DND-41 (cell line): ENCODE data around the gene SLC32A1.

ENCODE experiments used
- ATAC-seq: fragments of 200-7000 bp; cut with Tn5 transposase; 3 replicates; pipeline ENCODE4 v1.9.1; 2021; ENCODE audit warnings: low read depth; ENCODE audit not compliant: insufficient read depth
- DNase-seq: peaks from one replicate; pipeline ENCODE4 v3.0.0-alpha.2; 2020
- H2AFZ ChIP-seq: 2 replicates; pipeline ENCODE4 v1.6.0; 2012; ENCODE audit warnings: low read depth, low read length
- H3K27ac ChIP-seq: 2 replicates; pipeline ENCODE4 v1.5.1; 2012; ENCODE audit warnings: low read length, inconsistent platforms
- H3K27me3 ChIP-seq: fragments of 200-600 bp; sonication (generic); 2 replicates; pipeline ENCODE4 v1.6.0; 2012; ENCODE audit warnings: low read length, mild to moderate bottlenecking, inconsistent platforms; ENCODE audit not compliant: insufficient read depth, poor library complexity
- H3K36me3 ChIP-seq: 2 replicates; pipeline ENCODE4 v1.5.1; 2012; ENCODE audit warnings: low read length, inconsistent platforms; ENCODE audit not compliant: insufficient read depth
- H3K4me1 ChIP-seq: 2 replicates; pipeline ENCODE4 v1.5.1; 2012; ENCODE audit warnings: mild to moderate bottlenecking, low read length; ENCODE audit not compliant: insufficient read depth
- H3K4me2 ChIP-seq: 2 replicates; pipeline ENCODE4 v1.6.0; 2012; ENCODE audit warnings: mild to moderate bottlenecking, moderate library complexity, low read length, inconsistent platforms; ENCODE audit not compliant: insufficient read depth
- H3K4me3 ChIP-seq, 2 experiments: fragments of 200-600 bp in 1 of 2; shearing (Covaris generic) in 1 of 2; 2 replicates each; pipeline ENCODE4 v1.5.1; 2012 to 2016; ENCODE audit warnings: inconsistent platforms in 2 of 2, low read length in 2 of 2, mild to moderate bottlenecking in 2 of 2, low read depth in 1 of 2, moderate library complexity in 1 of 2
- H3K79me2 ChIP-seq: 2 replicates; pipeline ENCODE4 v1.6.0; 2012; ENCODE audit warnings: low read length, inconsistent platforms; ENCODE audit not compliant: insufficient read depth
- H3K9ac ChIP-seq: 2 replicates; pipeline ENCODE4 v1.6.0; 2012; ENCODE audit warnings: low read depth, mild to moderate bottlenecking, inconsistent platforms, low read length, moderate library complexity
- H3K9me3 ChIP-seq: 2 replicates; pipeline ENCODE4 v1.5.1; 2012; ENCODE audit warnings: low read length, moderate library complexity, mild to moderate bottlenecking, inconsistent platforms; ENCODE audit not compliant: insufficient read depth, severe bottlenecking
- H4K20me1 ChIP-seq: 2 replicates; pipeline ENCODE4 v1.6.0; 2012; ENCODE audit warnings: low read length; ENCODE audit not compliant: insufficient read depth
- EZH2 ChIP-seq: IDR thresholded peaks from 3 replicates; pipeline ENCODE4 v1.6.1; 2012; ENCODE audit warnings: borderline replicate concordance, low read depth, mild to moderate bottlenecking, moderate library complexity, low read length, inconsistent platforms; ENCODE audit not compliant: severe bottlenecking
- TF ChIP-seq, protein P1 (sequence below): IDR thresholded peaks from 2 replicates; pipeline ENCODE4 v1.5.1; 2012; ENCODE audit warnings: borderline replicate concordance, low read length, moderate library complexity, mild to moderate bottlenecking; ENCODE audit not compliant: poor library complexity, severe bottlenecking; ENCODE audit errors: extremely low read depth

The SLC32A1 gene

DNA sequence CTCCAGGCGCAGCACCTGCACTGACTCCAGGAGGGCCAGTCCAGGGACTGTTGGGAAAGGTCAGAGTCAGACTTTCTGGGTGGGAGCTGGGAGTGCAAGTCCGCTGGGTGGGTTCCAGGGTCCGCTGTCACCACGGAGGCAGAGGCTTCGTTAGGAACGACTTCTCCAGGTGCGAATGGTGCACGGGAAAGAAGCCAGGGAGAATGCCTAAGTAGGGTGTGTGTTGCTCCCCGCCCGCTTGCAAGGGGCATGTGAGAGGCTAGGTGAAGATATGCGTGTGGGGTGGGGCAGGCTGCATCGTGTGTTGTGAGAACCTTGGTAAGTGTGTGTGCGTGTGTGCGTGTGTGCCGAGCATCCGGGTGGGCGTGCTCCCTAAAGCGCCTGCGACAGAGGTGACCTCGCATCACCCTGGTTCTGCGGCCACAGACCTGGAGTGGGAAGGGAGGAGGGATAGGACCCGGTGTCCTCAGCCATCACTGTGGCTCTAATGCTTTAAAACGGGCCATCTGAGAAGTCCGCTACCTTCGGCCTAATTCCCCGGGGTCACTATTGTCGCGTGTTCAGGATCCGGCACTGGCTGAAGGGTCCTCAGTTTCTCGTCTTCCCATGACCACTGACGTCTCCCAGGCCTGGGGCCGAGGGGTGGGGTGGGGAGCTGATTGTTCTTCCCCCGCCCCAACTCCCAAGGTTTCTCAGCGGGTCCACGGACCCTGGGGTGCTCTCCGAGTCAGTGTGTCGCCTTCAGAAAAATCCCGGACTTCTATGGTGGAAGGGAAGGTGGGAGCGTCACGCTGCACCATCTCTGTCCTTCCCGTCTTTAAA is 6.1 kb downstream of the SLC32A1 start:
- no peaks in the 10 kb centered on the region for H3K79me2 ChIP-seq
- peaks cover 35% of the 10 kb centered on the region for H3K27me3 ChIP-seq
- H3K9me3 ChIP-seq: no peaks in the 10 kb centered on the region
- no peak for TF ChIP-seq EZH2
- TF ChIP-seq, protein P1, sequence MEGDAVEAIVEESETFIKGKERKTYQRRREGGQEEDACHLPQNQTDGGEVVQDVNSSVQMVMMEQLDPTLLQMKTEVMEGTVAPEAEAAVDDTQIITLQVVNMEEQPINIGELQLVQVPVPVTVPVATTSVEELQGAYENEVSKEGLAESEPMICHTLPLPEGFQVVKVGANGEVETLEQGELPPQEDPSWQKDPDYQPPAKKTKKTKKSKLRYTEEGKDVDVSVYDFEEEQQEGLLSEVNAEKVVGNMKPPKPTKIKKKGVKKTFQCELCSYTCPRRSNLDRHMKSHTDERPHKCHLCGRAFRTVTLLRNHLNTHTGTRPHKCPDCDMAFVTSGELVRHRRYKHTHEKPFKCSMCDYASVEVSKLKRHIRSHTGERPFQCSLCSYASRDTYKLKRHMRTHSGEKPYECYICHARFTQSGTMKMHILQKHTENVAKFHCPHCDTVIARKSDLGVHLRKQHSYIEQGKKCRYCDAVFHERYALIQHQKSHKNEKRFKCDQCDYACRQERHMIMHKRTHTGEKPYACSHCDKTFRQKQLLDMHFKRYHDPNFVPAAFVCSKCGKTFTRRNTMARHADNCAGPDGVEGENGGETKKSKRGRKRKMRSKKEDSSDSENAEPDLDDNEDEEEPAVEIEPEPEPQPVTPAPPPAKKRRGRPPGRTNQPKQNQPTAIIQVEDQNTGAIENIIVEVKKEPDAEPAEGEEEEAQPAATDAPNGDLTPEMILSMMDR: no peak
- H3K36me3 ChIP-seq: no peaks in the 10 kb centered on the region
- ATAC-seq: no peak
- no peak overlapping the region for H3K27ac ChIP-seq
- H3K9ac ChIP-seq: no peak overlapping the region
- H3K4me1 ChIP-seq: peaks cover 23% of the 10 kb centered on the region
- no peak overlapping the region for H2AFZ ChIP-seq
- peak overlapping the region; percentile 68; the same call in 1 of the 2 replicates for H3K4me2 ChIP-seq
- H3K4me3 ChIP-seq: no peak overlapping the region
- no peak for DNase-seq
- H4K20me1 ChIP-seq: peaks cover 18% of the 10 kb centered on the region

DNA sequence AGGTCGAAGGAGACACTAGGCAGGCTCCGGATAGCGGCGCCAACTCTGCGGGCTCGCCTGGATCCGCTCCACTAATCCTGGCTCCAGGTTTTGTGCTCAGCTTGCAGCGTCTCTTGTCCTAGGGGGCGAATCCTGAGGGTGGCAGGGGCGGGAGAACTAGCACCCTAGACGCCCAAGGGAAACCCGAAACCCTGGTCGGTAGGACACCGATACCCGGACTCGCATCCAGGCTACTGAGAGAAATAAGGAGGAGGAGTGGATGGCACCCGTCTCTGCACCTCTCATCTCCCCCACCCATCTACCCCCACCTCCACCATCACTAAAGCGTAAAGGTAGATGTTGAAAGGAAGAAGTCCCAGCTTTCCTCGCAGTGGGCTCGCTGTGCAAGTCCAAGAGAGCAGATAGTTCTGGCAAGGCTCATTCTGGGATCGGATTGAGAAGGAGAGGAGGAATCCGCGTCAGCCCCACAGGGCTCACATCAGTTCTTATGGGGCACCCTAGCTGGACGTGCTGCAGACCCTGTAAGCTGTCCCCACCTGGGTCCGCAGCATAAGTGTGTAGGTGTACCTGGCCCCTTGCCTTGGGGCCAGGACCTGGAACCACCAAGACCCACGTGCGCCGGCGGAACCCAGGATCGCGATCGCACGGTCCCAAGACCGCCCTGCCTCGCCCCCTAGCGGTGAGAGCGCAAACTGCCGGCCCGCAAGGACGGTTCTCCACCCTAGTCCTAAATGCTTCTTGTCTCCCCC is 6.9 kb downstream of the SLC32A1 start:
- Histone ChIP-seq H3K4me3 (peak overlapping the region in 1 of 2 experiments; percentile 42; a peak in 2 of 4 replicates), H3K36me3 (no peaks in the 10 kb centered on the region), H3K79me2 (no peaks in the 10 kb centered on the region), H3K9ac (no peak overlapping the region), H2AFZ (peak overlapping the region; percentile 35), H4K20me1 (peaks cover 14% of the 10 kb centered on the region), H3K27ac (no peak overlapping the region), H3K27me3 (peaks cover 27% of the 10 kb centered on the region), H3K4me2 (peak overlapping the region; percentile 68), H3K9me3 (no peaks in the 10 kb centered on the region), H3K4me1 (peaks cover 19% of the 10 kb centered on the region)
- peak; percentile 88 for ATAC-seq
- DNase-seq: peak; percentile 77
- TF ChIP-seq, protein P1: peak; percentile 99
- peak; percentile 64 for TF ChIP-seq EZH2

DNA sequence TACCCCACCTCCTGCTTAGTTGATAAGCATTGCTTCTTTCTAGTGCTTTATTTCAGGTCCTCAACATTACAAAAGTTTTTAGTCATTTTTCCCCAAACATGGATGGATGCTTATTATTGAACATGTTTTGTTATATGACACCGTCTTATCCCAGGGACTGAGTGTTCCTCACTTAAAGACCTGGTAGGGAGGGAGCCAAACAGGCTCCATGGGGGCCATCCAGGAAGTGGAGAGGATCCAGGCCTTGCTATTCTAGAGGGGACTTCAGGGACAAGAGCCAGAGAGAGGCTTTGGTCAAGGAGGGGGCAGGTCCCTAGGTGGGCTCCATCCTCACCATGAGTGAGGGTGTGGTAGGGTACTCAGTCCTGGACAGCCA is 7.4 kb downstream of the SLC32A1 start:
- DNase-seq: no peak
- Histone ChIP-seq H3K27me3 (peaks cover 26% of the 10 kb centered on the region), H2AFZ (no peak overlapping the region)

More for the DNA sequence above, 7.4 kb downstream of the SLC32A1 start:
- peaks cover 14% of the 10 kb centered on the region for H4K20me1 ChIP-seq
- no peaks in the 10 kb centered on the region for H3K9me3 ChIP-seq
- peaks cover 19% of the 10 kb centered on the region for H3K4me1 ChIP-seq
- TF ChIP-seq, protein P1: no peak
- TF ChIP-seq EZH2: no peak
- H3K4me2 ChIP-seq: peak overlapping the region; percentile 68
- no peaks in the 10 kb centered on the region for H3K79me2 ChIP-seq
- H3K9ac ChIP-seq: no peak overlapping the region
- no peak overlapping the region for H3K27ac ChIP-seq
- H3K36me3 ChIP-seq: no peaks in the 10 kb centered on the region
- ATAC-seq: 0 out of 3 replicates have a peak, but pooled peaks have one; percentile 10
- H3K4me3 ChIP-seq: no peak overlapping the region
